Measurements from ENCODE around the gene TRIM72. TPM values are rescaled to one million over a fixed set of nuclear protein-coding genes. Genes with fewer than 3 reads are reported as not detected.

Gene TRIM72
- total and polyA plus RNA-seq, 2 donors (not counting 3 experiments of a cell fraction or from before 2014, with no cell fraction given), result not detected

GRCh38 chr16:31253642-31254045 lies 39.7 kb downstream of the TRIM72 start:
- Histone ChIP-seq H3K27ac (ENCODE audit: insufficient read depth, low read depth, low read length) (no peak overlapping the region), H3K9me3 (replicated peaks; ENCODE audit: control insufficient read depth, insufficient read depth, low read length) (no peaks in the 10 kb centered on the region), H3K27me3 (ENCODE audit: control insufficient read depth in 2 of 2, insufficient read depth in 2 of 2, low read length in 2 of 2) (no peaks in the 10 kb centered on the region), H2AFZ (ENCODE audit: low read depth, low read length) (no peak overlapping the region), H3K4me2 (ENCODE audit: insufficient read depth, low read length) (no peak overlapping the region), H3K4me1 (ENCODE audit: control insufficient read depth, extremely low read depth, insufficient read depth, low read length) (no peaks in the 10 kb centered on the region), H4K20me1 (replicated peaks; ENCODE audit: control insufficient read depth, extremely low read depth, insufficient read depth, low read length) (no peaks in the 10 kb centered on the region), H3K9ac (replicated peaks; ENCODE audit: extremely low read depth, insufficient read depth, low read length) (no peak overlapping the region), H3K79me2 (ENCODE audit: control insufficient read depth, insufficient read depth, low read length) (no peaks in the 10 kb centered on the region), H3K9me1 (replicated peaks; ENCODE audit: control insufficient read depth, extremely low read depth, insufficient read depth, low read length) (no peaks in the 10 kb centered on the region), H3K36me3 (ENCODE audit: control insufficient read depth in 2 of 2, extremely low read depth in 1 of 2, insufficient read depth in 2 of 2, low read length in 2 of 2) (no peaks in the 10 kb centered on the region), H3K4me3 (replicated peaks in 1 of 3; ENCODE audit: insufficient read depth in 1 of 3, low read depth in 1 of 3, low read length in 3 of 3) (no peak overlapping the region)
- ChIA-PET POLR2A (no interaction called here), CTCF (no interaction called here)
- no peak for DNase-seq (ENCODE audit: low read depth, low spot score)
- BruUV-seq (replicated peaks), result no TSS peak
- dilution Hi-C loops (cut with MboI; ENCODE audit: extremely low pct_ligation_motif_present, low sequenced_read_pairs), result no loop called here
- TF ChIP-seq FOS (IDR thresholded peaks at IDR 0.05; ENCODE audit: borderline replicate concordance, insufficient read depth, low read length), result no peak
- no peak for TF ChIP-seq EZH2 (IDR thresholded peaks at IDR 0.05; ENCODE audit: borderline replicate concordance, low read depth, low read length, severe bottlenecking)
- TF ChIP-seq MAX (IDR thresholded peaks at IDR 0.05; ENCODE audit: insufficient read depth, insufficient read length), result no peak
- TF ChIP-seq, protein P1, sequence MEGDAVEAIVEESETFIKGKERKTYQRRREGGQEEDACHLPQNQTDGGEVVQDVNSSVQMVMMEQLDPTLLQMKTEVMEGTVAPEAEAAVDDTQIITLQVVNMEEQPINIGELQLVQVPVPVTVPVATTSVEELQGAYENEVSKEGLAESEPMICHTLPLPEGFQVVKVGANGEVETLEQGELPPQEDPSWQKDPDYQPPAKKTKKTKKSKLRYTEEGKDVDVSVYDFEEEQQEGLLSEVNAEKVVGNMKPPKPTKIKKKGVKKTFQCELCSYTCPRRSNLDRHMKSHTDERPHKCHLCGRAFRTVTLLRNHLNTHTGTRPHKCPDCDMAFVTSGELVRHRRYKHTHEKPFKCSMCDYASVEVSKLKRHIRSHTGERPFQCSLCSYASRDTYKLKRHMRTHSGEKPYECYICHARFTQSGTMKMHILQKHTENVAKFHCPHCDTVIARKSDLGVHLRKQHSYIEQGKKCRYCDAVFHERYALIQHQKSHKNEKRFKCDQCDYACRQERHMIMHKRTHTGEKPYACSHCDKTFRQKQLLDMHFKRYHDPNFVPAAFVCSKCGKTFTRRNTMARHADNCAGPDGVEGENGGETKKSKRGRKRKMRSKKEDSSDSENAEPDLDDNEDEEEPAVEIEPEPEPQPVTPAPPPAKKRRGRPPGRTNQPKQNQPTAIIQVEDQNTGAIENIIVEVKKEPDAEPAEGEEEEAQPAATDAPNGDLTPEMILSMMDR (IDR thresholded peaks at IDR 0.05; ENCODE audit: extremely low read depth in 1 of 2, insufficient read depth in 1 of 2, low read depth in 1 of 2, low read length in 2 of 2), result no peak
- no peak for TF ChIP-seq JUN (IDR thresholded peaks at IDR 0.05; ENCODE audit: borderline replicate concordance, insufficient read depth, insufficient read length, low read depth)
- no peak for TF ChIP-seq GATA2 (IDR thresholded peaks at IDR 0.05; ENCODE audit: insufficient read depth, insufficient read length, low read depth, low read length)
- TF ChIP-seq POLR2A (IDR thresholded peaks at IDR 0.05; ENCODE audit: low read depth, low read length), result no peak
- TF ChIP-seq POLR2AphosphoS5 (IDR thresholded peaks at IDR 0.05; ENCODE audit: insufficient read depth, low read depth, low read length), result no peak
- no peak for TF ChIP-seq MYC (IDR thresholded peaks at IDR 0.05; ENCODE audit: low read depth, low read length)
- intact Hi-C loops (cut with micrococcal nuclease), result no loop called here
- no peak for FAIRE-seq

Data from endothelial cell of umbilical vein (primary cell).